Subcutaneous adipose tissue (tissue), 4 donors: ENCODE data around the gene GPC6. TPM values are rescaled to one million over a fixed set of nuclear protein-coding genes. Genes with fewer than 3 reads are reported as not detected.

Source experiments
- CTCF ChIP-seq: fragments of 450-650 bp; IDR thresholded peaks from one replicate; pipeline ENCODE4 v1.5.1; 2016; ENCODE audit warnings: low read depth, mild to moderate bottlenecking, control low read depth, antibody characterized with exemption, moderate library complexity
- total RNA-seq, 4 donors: library from RNA; depleted of rRNA; stranded (reverse); fragments of >200 nt; gene quantifications; one replicate each; pipeline ENCODE4 v1.1.0, GENCODE V29; 2016

Gene GPC6
- total RNA-seq, 4 donors from 2014 or later, result 16.2 to 30.6 (median 26.9) TPM

GRCh38 chr13:94301487-94301886 lies 1074.9 kb downstream of the GPC6 start:
- TF ChIP-seq CTCF, result no peak

GRCh38 chr13:94303644-94304174 lies 1077.1 kb downstream of the GPC6 start:
- no peak for TF ChIP-seq CTCF

- TF ChIP-seq CTCF, result no peak
These were observed 1078.4 kb downstream of the GPC6 start for GRCh38 chr13:94305033-94305432.

- TF ChIP-seq CTCF, result no peak
These were observed 1078.9 kb downstream of the GPC6 start for GRCh38 chr13:94305463-94305862.

- TF ChIP-seq CTCF, result no peak
These were observed 1079.3 kb downstream of the GPC6 start for GRCh38 chr13:94305934-94306333.

GRCh38 chr13:94308832-94309231 lies 1082.2 kb downstream of the GPC6 start:
- no peak for TF ChIP-seq CTCF

- no peak for TF ChIP-seq CTCF
These were observed 1083.0 kb downstream of the GPC6 start for GRCh38 chr13:94309576-94309975.
